CD14-positive monocyte (primary cell): ENCODE measurements around the gene KCNG2. TPM values are rescaled to one million over a fixed set of nuclear protein-coding genes. Genes with fewer than 3 reads are reported as not detected.

ENCODE experiments used
- DNase-seq, 3 donors: peaks; one replicate each; pipeline ENCODE4 v3.0.0-alpha.2; 2011 to 2022
- H2AFZ ChIP-seq: 2 replicates; pipeline ENCODE4 v1.6.0; 2012; ENCODE audit warnings: mild to moderate bottlenecking, low read depth, low read length, inconsistent platforms; ENCODE audit not compliant: insufficient read depth, poor library complexity, severe bottlenecking
- H3K27ac ChIP-seq, 2 donors: 1 replicate in 1 of 2; 2 replicates in 1 of 2; pipeline ENCODE4 v1.5.1; 2012 to 2013; ENCODE audit warnings: low read length in 2 of 2, control low read depth in 1 of 2, inconsistent platforms in 1 of 2, low read depth in 1 of 2, mild to moderate bottlenecking in 1 of 2
- H3K27me3 ChIP-seq, 2 donors: one replicate each; pipeline versions ENCODE4 v1.6.0 to v1.6.1; 2011 to 2013; ENCODE audit warnings: low read length in 2 of 2; ENCODE audit not compliant: control insufficient read depth in 2 of 2, insufficient read depth in 2 of 2
- H3K36me3 ChIP-seq, 2 donors: replicated peaks in 1 of 2; 1 replicate in 1 of 2; 2 replicates in 1 of 2; pipeline versions ENCODE4 v1.5.1 to v1.6.1; 2012 to 2013; ENCODE audit warnings: low read length in 2 of 2, control low read depth in 1 of 2, inconsistent platforms in 1 of 2, mild to moderate bottlenecking in 1 of 2; ENCODE audit not compliant: insufficient read depth in 2 of 2, control insufficient read depth in 1 of 2
- H3K4me1 ChIP-seq, 2 donors: 1 replicate in 1 of 2; 2 replicates in 1 of 2; pipeline versions ENCODE4 v1.5.1 to v1.6.1; 2012 to 2013; ENCODE audit warnings: low read length in 2 of 2, control low read depth in 1 of 2, inconsistent platforms in 1 of 2, mild to moderate bottlenecking in 1 of 2, moderate library complexity in 1 of 2; ENCODE audit not compliant: insufficient read depth in 2 of 2, control insufficient read depth in 1 of 2
- H3K4me2 ChIP-seq: replicated peaks from 2 replicates; pipeline ENCODE3; 2012; ENCODE audit warnings: low read length, moderate library complexity, mild to moderate bottlenecking; ENCODE audit not compliant: poor library complexity, severe bottlenecking; ENCODE audit errors: extremely low read depth
- H3K4me3 ChIP-seq, 3 experiments: fragments of 200-600 bp in 1 of 3; sonication (generic) in 1 of 3; replicated peaks in 1 of 3; 1 replicate in 2 of 3; 2 replicates in 1 of 3; pipeline ENCODE4 v1.5.1; 2011 to 2013; ENCODE audit warnings: low read length in 3 of 3, mild to moderate bottlenecking in 3 of 3, control low read depth in 2 of 3, low read depth in 2 of 3, inconsistent platforms in 1 of 3, moderate library complexity in 1 of 3
- H3K79me2 ChIP-seq: 2 replicates; pipeline ENCODE4 v1.6.0; 2012; ENCODE audit warnings: mild to moderate bottlenecking, control low read depth, inconsistent platforms, low read length, moderate library complexity; ENCODE audit not compliant: insufficient read depth
- H3K9ac ChIP-seq: 2 replicates; pipeline ENCODE4 v1.6.0; 2017; ENCODE audit warnings: low read length, mild to moderate bottlenecking; ENCODE audit not compliant: insufficient read depth, poor library complexity, severe bottlenecking
- H3K9me3 ChIP-seq, 2 donors: replicated peaks in 1 of 2; 1 replicate in 1 of 2; 2 replicates in 1 of 2; pipeline versions ENCODE4 v1.5.1 to v1.6.1; 2012 to 2013; ENCODE audit warnings: low read length in 2 of 2, control low read depth in 1 of 2; ENCODE audit not compliant: control insufficient read depth in 1 of 2, insufficient read depth in 1 of 2
- H4K20me1 ChIP-seq: 2 replicates; pipeline ENCODE4 v1.6.0; 2012; ENCODE audit warnings: mild to moderate bottlenecking, low read length, control low read depth, moderate library complexity; ENCODE audit not compliant: insufficient read depth
- H3K27ac Mint-ChIP-seq, 7 donors: one replicate each; pipeline ENCODE4 v1.8.0; 2020; ENCODE audit warnings: mild to moderate bottlenecking in 7 of 7, mixed read lengths in 7 of 7, moderate library complexity in 6 of 7, inconsistent platforms in 2 of 7
- H3K27me3 Mint-ChIP-seq, 3 donors: one replicate each; pipeline ENCODE4 v1.8.0; 2021 to 2022; ENCODE audit warnings: low read depth in 3 of 3, mild to moderate bottlenecking in 3 of 3, mixed read lengths in 3 of 3, moderate library complexity in 3 of 3, inconsistent platforms in 1 of 3
- H3K36me3 Mint-ChIP-seq, 2 donors: one replicate each; pipeline ENCODE4 v1.8.0; 2020; ENCODE audit warnings: mixed read lengths in 2 of 2, inconsistent platforms in 1 of 2, mild to moderate bottlenecking in 1 of 2
- H3K4me1 Mint-ChIP-seq: one replicate; pipeline ENCODE4 v1.8.0; 2020; ENCODE audit warnings: mild to moderate bottlenecking, mixed read lengths
- H3K4me3 Mint-ChIP-seq, 2 donors: one replicate each; pipeline ENCODE4 v1.8.0; 2020; ENCODE audit warnings: mild to moderate bottlenecking in 2 of 2, mixed read lengths in 2 of 2, moderate library complexity in 1 of 2
- H3K9me3 Mint-ChIP-seq, 7 donors: one replicate each; pipeline ENCODE4 v1.8.0; 2020 to 2022; ENCODE audit warnings: mixed read lengths in 7 of 7, mild to moderate bottlenecking in 6 of 7, moderate library complexity in 6 of 7, inconsistent platforms in 2 of 7
- WGBS: methylation state at CpG from one replicate; pipeline ENCODE4 v1.1.5; 2013; ENCODE audit warnings: missing lambda C conversion rate; ENCODE audit not compliant: insufficient coverage; 5-methylcytosine and 5-hydroxymethylcytosine counted together
- intact Hi-C, 2 donors: fragments of 100-400 bp; cut with micrococcal nuclease; formaldehyde crosslinking; loops; one replicate each; pipeline versions ENCODE4 v1.15.0 to v1.15.1; 2023
- polyA plus RNA-seq, 3 donors: library from polyadenylated mRNA; depleted of rRNA in 1 of 3; unstranded in 2 of 3; stranded (reverse) in 1 of 3; fragments of 300-500 nt in 2 of 3; fragments of >200 nt in 1 of 3; fragmentation: Illumina TruSeq in 2 of 3; gene quantifications; 1 replicate in 2 of 3; 2 replicates in 1 of 3; pipeline ENCODE4 v1.2.3, GENCODE V29; 2012 to 2021
- TF ChIP-seq, protein P1 (sequence below): fragments of 200-600 bp; IDR thresholded peaks from one replicate; pipeline ENCODE4 v1.8.0; 2022; ENCODE audit warnings: antibody characterized with exemption, mild to moderate bottlenecking

Gene KCNG2
- polyA plus RNA-seq, 3 donors: 0.04 TPM; not detected in 2

DNA sequence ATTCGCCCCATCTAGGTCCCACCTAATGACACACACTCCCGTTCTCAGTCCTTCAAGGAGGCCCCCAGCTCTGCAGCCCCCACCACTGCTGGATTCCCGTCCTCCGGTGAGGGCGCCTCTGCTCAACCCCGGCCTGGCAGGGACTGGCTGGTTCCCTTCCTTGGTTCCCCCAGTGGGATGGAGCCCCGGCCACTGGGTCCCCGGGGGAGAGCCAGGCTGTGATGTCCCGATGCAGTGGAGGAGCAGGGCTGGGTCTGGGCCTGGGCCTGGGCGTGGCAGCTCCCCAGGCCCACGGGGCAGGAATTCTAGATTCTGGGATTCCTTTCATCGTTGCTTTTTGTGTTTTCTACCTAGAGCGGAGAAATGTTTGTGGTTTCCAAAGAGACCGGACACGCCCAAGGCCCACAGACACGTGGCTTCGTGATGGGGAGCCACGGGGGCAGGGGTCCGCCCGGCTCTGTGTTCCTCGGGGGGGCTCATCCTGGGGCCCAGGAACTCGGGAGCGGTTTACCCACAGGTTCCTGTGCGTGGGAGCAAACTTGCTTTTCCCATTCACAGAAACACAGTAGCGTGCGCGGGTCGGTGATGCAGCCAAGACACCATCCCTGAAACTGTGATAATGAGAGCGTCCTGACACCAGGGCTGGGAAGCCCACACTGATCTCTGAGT is 86.7 kb downstream of the KCNG2 start:
- Mint-ChIP-seq H3K36me3 (no peaks in the 10 kb centered on the region), H3K4me1 (no peaks in the 10 kb centered on the region), H3K4me3 (no peak overlapping the region), H3K27ac (no peak overlapping the region), H3K9me3 (peaks cover 41 to 65% (median 59%) of the 10 kb centered on the region in 7 donors), H3K27me3 (peaks cover 0 to 2% (median 0%) of the 10 kb centered on the region in 3 donors)
- no peak for DNase-seq
- H3K9ac ChIP-seq: no peak overlapping the region
- H3K27me3 ChIP-seq: no peaks in the 10 kb centered on the region
- peaks cover 60 to 64% of the 10 kb centered on the region in 2 donors for H3K9me3 ChIP-seq
- no peaks in the 10 kb centered on the region for H3K36me3 ChIP-seq
- no peak overlapping the region for H3K4me3 ChIP-seq
- H3K27ac ChIP-seq: no peak overlapping the region
- TF ChIP-seq, protein P1, sequence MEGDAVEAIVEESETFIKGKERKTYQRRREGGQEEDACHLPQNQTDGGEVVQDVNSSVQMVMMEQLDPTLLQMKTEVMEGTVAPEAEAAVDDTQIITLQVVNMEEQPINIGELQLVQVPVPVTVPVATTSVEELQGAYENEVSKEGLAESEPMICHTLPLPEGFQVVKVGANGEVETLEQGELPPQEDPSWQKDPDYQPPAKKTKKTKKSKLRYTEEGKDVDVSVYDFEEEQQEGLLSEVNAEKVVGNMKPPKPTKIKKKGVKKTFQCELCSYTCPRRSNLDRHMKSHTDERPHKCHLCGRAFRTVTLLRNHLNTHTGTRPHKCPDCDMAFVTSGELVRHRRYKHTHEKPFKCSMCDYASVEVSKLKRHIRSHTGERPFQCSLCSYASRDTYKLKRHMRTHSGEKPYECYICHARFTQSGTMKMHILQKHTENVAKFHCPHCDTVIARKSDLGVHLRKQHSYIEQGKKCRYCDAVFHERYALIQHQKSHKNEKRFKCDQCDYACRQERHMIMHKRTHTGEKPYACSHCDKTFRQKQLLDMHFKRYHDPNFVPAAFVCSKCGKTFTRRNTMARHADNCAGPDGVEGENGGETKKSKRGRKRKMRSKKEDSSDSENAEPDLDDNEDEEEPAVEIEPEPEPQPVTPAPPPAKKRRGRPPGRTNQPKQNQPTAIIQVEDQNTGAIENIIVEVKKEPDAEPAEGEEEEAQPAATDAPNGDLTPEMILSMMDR: no peak
- 91% methylated on average over 27 of the region's 29 CpGs for WGBS
- H3K4me1 ChIP-seq: no peaks in the 10 kb centered on the region
- no peak overlapping the region for H2AFZ ChIP-seq
- no peaks in the 10 kb centered on the region for H3K79me2 ChIP-seq
- intact Hi-C loops: no loop called here
- H3K4me2 ChIP-seq: no peak overlapping the region
- no peaks in the 10 kb centered on the region for H4K20me1 ChIP-seq

DNA sequence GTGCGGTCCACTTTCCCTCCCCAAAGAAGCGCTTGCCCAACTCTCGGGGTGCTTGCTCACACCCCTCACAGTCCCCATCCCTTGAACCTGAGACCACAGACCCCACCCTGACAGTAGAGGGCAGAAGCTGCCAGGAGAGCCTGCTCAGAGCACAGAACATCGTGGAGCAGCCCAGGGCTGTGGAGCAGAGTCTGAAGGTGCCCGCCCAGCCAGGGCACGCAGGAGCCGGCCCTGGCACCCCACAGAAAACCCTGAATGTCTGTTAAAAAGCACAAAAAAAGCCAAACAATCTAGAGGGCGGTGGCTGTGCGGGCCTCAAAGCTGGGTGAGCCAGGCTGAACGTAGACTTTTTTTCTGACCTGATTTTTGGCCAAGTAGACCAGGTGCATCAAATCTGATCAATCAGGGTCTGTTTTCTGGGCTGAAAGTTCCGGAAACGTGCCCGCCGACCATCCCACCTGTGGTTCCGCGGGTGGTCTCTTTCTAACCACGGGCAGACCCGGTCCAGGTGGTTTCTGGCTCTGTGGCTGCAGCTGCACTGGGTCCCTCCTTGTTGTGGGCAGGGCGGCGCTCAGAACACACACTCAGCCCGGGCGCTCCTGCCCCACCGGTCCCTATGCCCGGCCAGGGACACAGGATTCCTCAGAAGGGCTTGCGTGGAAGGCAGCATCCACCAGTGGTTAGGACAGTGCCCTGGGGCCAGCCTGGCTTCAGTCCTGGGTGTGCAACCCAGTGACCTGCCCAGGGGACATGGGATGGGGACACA is 87.4 kb downstream of the KCNG2 start:
- H3K27me3 ChIP-seq: no peaks in the 10 kb centered on the region
- H3K4me1 Mint-ChIP-seq: no peaks in the 10 kb centered on the region
- no peak overlapping the region for H3K27ac ChIP-seq
- TF ChIP-seq, protein P1: no peak
- no peaks in the 10 kb centered on the region for H3K27me3 Mint-ChIP-seq
- H4K20me1 ChIP-seq: no peaks in the 10 kb centered on the region
- H3K4me3 Mint-ChIP-seq: no peak overlapping the region
- peaks cover 44 to 67% (median 61%) of the 10 kb centered on the region in 7 donors for H3K9me3 Mint-ChIP-seq
- no peaks in the 10 kb centered on the region for H3K36me3 ChIP-seq
- no peak overlapping the region for H3K27ac Mint-ChIP-seq
- no peaks in the 10 kb centered on the region for H3K4me1 ChIP-seq
- H3K4me3 ChIP-seq: no peak overlapping the region
- no peak overlapping the region for H2AFZ ChIP-seq
- intact Hi-C loops: no loop called here
- no peak overlapping the region for H3K4me2 ChIP-seq
- H3K79me2 ChIP-seq: no peaks in the 10 kb centered on the region
- no peak overlapping the region for H3K9ac ChIP-seq
- 95% methylated on average over 25 of the region's 25 CpGs for WGBS
- H3K9me3 ChIP-seq: peaks cover 63 to 65% of the 10 kb centered on the region in 2 donors
- no peaks in the 10 kb centered on the region for H3K36me3 Mint-ChIP-seq
- no peak for DNase-seq
